Renal cortex interstitium (tissue), 11 donors: ENCODE data around the gene FAM53A. TPM values are rescaled to one million over a fixed set of nuclear protein-coding genes. Genes with fewer than 3 reads are reported as not detected.
"Not testable (repeated sequence)": the region's sequence is repeated elsewhere in the genome, so short reads cannot be mapped to it uniquely, and the experiment has no call there.

ENCODE experiments used
- DNase-seq, 11 donors: peaks; one replicate each; pipeline ENCODE4 v3.0.0-alpha.2; 2013; ENCODE audit warnings: low read depth in 9 of 11, low spot score in 4 of 11; ENCODE audit errors: extremely low read depth in 1 of 11
- polyA plus RNA-seq, 3 donors: library from polyadenylated mRNA; unstranded; fragments of 120-200 nt; gene quantifications; one replicate each; pipeline ENCODE4 v1.2.1, GENCODE V29; 2013; ENCODE audit not compliant: insufficient read length in 3 of 3

FAM53A gene
- polyA plus RNA-seq, 3 donors: 2.0 to 3.0 (median 2.8) TPM

DNA sequence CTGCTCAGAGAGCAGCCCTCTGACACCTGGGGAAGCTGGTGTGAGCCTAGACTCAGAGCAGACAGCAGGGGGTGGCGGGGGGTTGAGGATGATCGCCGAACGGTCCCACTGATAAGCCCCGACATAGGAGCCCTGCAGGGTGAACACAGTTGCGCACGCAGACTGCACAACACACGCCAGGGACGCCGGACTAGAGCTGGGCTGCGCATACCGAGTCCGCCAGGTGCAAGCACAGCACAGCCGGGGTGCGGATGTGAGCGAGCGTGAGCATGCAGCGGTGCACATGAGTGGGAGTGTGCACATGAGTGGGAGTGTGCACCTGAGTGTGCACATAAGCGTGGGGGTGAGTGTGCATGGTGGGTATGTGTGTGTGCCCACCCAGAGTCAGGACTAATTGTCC is 36.7 kb downstream of the FAM53A start:
- no peak for DNase-seq

GRCh38 chr4:1646690-1647089 is 37.4 kb downstream of the FAM53A start:
- no peak for DNase-seq

- DNase-seq: peak in 6 of 11 donors; percentile 25 to 56 (median 34)
Observed at GRCh38 chr4:1644891-1645657, 39.0 kb downstream of the FAM53A start.

GRCh38 chr4:1643971-1644735 is 40.0 kb downstream of the FAM53A start:
- DNase-seq: no peak

DNA sequence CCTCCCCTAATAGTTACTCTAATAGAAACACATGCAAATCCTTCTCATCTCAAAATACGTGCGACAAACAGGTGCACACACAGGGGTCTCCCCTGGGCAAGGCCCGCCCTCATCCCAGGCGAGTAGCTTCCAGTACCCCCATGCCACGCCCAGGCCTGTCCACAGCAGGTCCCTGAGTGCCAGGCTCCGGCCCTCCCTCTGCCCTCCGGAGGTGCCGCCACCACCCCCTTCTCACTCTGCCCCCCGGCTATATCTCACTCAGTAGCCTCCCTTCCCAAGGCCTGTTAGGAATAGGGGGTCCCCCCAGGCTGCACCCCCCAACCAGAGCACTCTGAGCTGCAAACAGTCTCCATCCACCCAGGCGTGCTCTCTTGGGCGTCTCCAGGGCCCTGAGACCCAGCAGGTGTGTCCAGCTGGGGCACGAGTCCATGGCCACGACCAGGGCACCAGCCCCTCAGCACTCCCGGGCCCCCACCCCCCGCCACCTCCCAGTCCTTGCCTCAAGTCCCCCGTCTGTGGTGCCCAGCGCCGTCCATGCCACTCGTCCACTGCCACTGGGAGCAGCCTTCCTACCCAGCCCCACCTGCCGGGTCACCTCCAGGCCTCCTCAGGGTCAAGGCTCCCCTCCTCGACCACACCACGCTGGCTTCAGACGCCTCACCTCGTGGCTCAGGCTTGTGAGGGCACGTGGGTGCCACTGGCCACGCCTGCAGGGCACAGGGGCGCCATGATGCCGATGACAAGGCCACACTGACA is 41.7 kb downstream of the FAM53A start:
- DNase-seq: no peak

GRCh38 chr4:1641671-1642070 is 42.4 kb downstream of the FAM53A start:
- no peak for DNase-seq

GRCh38 chr4:1640716-1641503 is 43.2 kb downstream of the FAM53A start:
- DNase-seq: not testable (repeated sequence)

- peak in 3 of 11 donors; percentile 32 to 39 (median 38) for DNase-seq
Observed at GRCh38 chr4:1640190-1640589, 43.9 kb downstream of the FAM53A start.

DNA sequence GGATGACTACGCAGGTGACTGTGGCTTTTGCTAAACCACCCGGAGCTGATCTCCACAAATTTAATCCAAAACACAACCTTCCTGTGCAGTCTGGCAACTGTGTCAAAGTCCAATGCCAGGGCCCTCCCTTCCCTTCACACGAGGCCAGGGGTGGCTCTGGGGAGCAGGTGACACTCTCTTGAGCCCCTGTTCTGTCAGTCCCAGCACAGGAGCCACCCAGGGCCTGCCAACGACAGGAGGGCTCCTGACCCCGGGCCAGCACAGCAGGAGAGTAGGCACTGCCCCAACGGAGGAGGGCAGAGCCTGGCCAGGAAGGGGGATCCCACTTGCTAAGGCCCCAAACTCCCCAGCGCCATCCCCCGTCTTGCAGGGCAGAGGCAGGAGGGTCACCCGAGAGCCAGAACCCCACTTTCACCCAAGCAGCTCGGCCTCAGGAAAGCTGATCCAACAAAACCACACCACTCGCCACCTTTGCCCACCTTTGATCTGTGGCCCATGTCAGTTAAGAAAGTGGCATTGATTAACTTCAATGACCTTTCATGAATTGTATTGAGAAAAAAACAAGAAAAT is 44.7 kb downstream of the FAM53A start:
- no peak for DNase-seq

DNA sequence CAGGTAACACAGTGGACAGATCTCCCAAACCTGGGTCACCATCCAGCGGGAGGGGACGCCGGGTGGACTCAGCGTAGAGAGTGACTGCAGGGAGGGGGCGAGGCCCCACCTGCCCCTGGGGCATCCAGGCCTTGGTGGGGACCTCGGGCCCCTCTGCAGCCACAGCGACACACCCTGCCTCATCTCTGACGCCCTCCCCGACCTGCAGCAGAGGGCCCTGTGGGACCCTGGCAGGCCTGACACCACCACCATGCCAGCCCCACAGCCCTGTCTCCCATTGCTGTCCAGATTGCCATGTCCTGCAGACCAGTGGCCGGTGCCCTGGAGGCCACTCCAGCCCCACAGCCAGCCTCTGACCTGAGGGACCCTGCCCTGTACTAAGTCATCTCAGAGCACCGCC is 45.2 kb downstream of the FAM53A start:
- no peak for DNase-seq

DNA sequence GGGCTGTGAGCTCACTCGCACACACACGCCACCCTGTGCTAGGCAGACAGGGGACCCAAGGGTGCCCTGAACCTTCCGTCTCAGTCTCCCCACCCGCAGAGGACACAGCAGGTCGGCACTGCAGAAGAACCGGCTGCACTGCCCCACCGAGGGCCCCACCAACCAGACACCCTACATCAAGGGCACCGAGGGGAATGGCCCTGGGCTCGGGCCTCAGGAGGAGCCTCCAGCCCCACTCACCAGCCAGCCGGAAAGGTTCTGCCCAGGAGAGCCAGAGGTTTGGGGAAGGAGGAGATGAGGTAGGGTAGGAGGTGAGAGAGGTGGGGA is 45.9 kb downstream of the FAM53A start:
- DNase-seq: no peak

DNA sequence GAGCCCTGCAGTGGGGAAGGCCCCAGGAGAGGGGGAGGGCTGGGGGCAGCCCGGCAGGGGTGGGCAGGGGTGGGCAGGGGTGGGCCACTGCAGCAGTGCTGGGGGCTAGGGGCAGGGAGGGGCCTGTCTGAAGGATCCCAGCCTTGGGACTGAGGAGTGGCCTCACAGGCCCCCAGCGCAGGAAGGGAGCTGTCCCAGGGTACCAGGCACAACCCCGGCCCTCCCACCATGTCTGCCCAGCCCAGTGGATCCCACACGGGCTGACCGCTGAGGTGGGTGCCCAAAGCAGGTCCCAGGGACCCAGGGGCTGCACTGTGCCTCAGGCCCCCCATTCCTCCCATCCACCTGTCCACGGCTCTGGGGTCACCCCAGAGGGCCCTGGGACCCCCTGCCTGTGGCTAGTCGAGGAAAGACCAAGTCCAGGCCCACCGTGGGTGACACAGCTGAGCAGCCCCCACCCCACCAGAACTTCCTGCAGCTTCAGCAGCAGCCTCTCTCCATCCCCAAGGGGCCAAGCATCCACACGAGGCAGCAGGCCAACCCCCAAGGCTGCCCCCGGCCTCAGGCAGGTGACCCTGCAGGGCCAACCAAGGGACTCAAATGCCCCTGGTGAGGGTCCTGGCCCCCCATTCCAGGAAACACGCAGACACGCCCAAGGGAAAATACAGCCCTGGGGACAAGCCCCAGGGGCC is 46.4 kb downstream of the FAM53A start:
- DNase-seq: no peak

DNA sequence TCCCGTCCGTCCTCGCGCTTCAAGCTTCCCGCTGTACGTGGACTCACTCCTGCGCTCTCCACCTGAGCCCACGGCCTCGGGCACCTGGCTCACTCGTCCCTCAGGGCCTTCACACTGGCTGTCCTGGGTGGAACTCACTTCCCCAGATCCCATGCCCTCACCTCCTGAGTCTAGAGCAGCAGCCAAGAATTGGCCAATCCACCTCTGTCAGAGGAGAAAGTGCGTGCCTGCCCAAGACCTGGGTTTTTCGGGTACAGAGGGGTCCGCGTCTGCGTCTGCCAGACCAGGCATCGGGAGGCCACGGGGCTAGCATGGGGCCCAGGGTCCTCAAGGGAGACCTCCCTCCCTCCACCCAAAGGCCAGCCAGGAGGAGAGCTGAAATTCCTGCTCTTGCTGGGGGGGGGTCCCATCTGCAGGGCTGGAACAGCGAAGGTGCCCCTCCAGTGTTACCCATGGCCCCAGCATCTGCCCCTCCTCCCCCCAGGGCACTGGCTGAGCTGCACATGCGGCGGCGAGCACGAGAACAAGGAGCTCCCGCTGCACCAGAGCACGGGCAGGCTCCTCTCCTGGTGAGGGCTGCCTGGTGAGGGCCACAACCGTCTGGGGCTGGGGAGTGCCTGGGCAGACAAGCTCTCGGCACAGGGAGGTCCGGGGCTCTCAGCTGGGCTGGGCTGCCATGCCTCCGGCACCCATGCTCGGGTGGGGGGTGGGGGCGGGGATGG is 47.5 kb downstream of the FAM53A start:
- DNase-seq: no peak

GRCh38 chr4:1635464-1635863 is 48.6 kb downstream of the FAM53A start:
- no peak for DNase-seq

GRCh38 chr4:1633993-1634392 is 50.1 kb downstream of the FAM53A start:
- no peak for DNase-seq

DNA sequence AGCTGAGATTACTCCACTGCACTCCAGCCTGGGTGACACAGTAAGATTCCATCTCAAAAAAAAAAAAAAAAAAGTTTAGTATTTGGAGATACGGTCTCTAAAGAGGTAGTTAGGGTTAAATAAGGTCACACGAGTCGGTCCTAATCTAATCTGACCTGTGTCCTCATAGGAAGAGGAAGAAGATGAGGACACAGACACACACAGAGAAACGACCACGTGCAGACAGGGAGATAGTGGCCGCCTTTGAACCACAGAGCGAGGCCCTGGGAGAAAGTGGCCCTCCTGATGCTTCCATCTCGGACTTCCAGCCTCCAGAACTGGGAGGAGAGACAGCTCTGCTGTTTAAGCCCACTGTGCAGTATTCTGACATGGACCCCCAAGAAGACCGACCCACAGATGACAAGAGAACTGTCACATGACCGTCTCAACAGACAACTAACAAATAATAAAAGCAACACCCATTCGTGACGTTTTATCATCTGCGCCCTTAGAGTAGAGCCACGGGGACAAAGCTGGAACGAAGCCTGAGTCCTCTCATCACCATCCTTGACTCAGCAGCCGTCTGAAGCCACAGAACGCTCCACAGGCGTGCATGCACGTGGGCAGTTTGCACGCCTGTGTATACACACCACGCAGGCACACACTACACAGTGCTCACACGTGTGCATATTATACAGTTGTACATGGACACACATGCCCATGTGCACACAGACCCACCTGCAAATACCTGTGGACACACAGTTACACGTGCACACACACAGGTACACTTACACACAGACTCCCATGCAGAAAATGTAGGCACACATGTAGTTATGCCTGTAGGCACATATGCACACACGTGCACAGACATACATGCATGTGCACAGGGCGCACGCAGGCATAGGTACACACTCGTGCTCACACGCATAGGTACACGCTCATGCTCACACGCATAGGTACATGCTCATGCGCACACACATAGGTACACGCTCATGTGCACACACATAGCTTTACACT is 51.7 kb downstream of the FAM53A start:
- DNase-seq: no peak

- DNase-seq: no peak
Observed at GRCh38 chr4:1631136-1631535, 53.0 kb downstream of the FAM53A start.
